Right lobe of liver (tissue), 6 donors: ENCODE data around the gene ENOX2. TPM values are rescaled to one million over a fixed set of nuclear protein-coding genes. Genes with fewer than 3 reads are reported as not detected.

Experiments used
- ATAC-seq, 4 donors: fragments of 200-7000 bp; cut with Tn5 transposase; one replicate each; pipeline ENCODE4 v1.9.1; 2020; ENCODE audit warnings: mild to moderate bottlenecking in 4 of 4, moderate library complexity in 4 of 4
- DNase-seq, 3 donors: peaks; one replicate each; pipeline ENCODE4 v3.0.0-alpha.2; 2020
- H3K27ac ChIP-seq, 3 donors: fragments of 200-600 bp; one replicate each; pipeline ENCODE4 v1.8.0; 2022
- H3K27me3 ChIP-seq, 2 donors: fragments of 200-600 bp; one replicate each; pipeline ENCODE4 v1.8.0; 2022
- H3K36me3 ChIP-seq, 4 donors: fragments of 200-600 bp; sonication (generic) in 1 of 4; one replicate each; pipeline versions ENCODE4 v1.5.1 to v1.8.0; 2017 to 2022; ENCODE audit warnings: control low read depth in 1 of 4
- H3K4me1 ChIP-seq, 4 donors: fragments of 200-600 bp; sonication (generic) in 1 of 4; one replicate each; pipeline versions ENCODE4 v1.5.1 to v1.8.0; 2017 to 2022; ENCODE audit warnings: control low read depth in 1 of 4
- H3K4me3 ChIP-seq, 3 donors: fragments of 200-600 bp; one replicate each; pipeline ENCODE4 v1.8.0; 2022
- H3K9me3 ChIP-seq, 4 donors: fragments of 200-600 bp; sonication (generic) in 1 of 4; one replicate each; pipeline versions ENCODE4 v1.5.1 to v1.8.0; 2017 to 2022; ENCODE audit warnings: control low read depth in 1 of 4
- CTCF ChIP-seq, 4 donors: fragments of 200-600 bp in 3 of 4; fragments of 450-650 bp in 1 of 4; IDR thresholded peaks; one replicate each; pipeline versions ENCODE4 v1.5.1 to v1.8.0; 2016 to 2022; ENCODE audit warnings: antibody characterized with exemption in 4 of 4, mild to moderate bottlenecking in 2 of 4
- POLR2A ChIP-seq: fragments of 450-650 bp; IDR thresholded peaks from one replicate; pipeline ENCODE4 v1.6.1; 2017; ENCODE audit warnings: antibody characterized with exemption, mild to moderate bottlenecking
- WGBS: methylation state at CpG from one replicate; pipeline ENCODE4 v1.1.6; 2018; ENCODE audit warnings: low coverage, low lambda C conversion rate; ENCODE audit not compliant: insufficient coverage; ENCODE audit errors: missing lambda C conversion rate; 5-methylcytosine and 5-hydroxymethylcytosine counted together
- intact Hi-C, 2 donors: fragments of 100-400 bp; cut with DNase I; formaldehyde crosslinking; loops; one replicate each; pipeline versions ENCODE4 v1.11.2 to v1.14.1; 2022
- total RNA-seq, 6 experiments: library from RNA; depleted of rRNA in 2 of 6; stranded (reverse); fragments of >200 nt in 2 of 6; fragmentation: NEBNext Ultra II Directional in 3 of 6; extraction: Animal tissue kit (Norgen Biotek cat#: 25700) in 3 of 6; gene quantifications; one replicate each; pipeline versions ENCODE4 v1.1.0 to v1.2.4, GENCODE V29; 2016 to 2023
- donor health status: DM: no; HTN: yes; CAD: no.
- donor health status: DM: no; HTN: no; CAD: no.
- donor health status: DM: no; HTN: no; CAD: no.
- donor health status: DM: no; HTN: yes; CAD: no.
- donor health status: DM: no; HTN: yes; CAD: no.

The ENOX2 gene
- total RNA-seq, 6 experiments from 2014 or later = 6.9 to 14.7 (median 10.8) TPM

GRCh38 chrX:130769835-130770234 is 133.2 kb downstream of the ENOX2 start:
- Histone ChIP-seq H3K27me3 (no peaks in the 10 kb centered on the region), H3K4me3 (no peak overlapping the region), H3K9me3 (no peaks in the 10 kb centered on the region), H3K36me3 (no peaks in the 10 kb centered on the region), H3K27ac (no peak overlapping the region), H3K4me1 (peaks cover 0 to 3% (median 0%) of the 10 kb centered on the region in 4 donors)
- ATAC-seq = no peak
- intact Hi-C loops = no loop called here
- DNase-seq = no peak
- WGBS = 47% methylated on average over 4 of the region's 4 CpGs
- TF ChIP-seq POLR2A (no peak), CTCF (IDR thresholded peaks at IDR 0.05) (no peak)

- no peak for ATAC-seq
- DNase-seq = no peak
- H3K27ac ChIP-seq = no peak overlapping the region
- H3K4me3 ChIP-seq = no peak overlapping the region
- WGBS = 79% methylated on average over 1 of the region's 1 CpG
- H3K36me3 ChIP-seq = no peaks in the 10 kb centered on the region
- TF ChIP-seq CTCF (IDR thresholded peaks at IDR 0.05) = no peak
- no peak for TF ChIP-seq POLR2A
- H3K4me1 ChIP-seq = no peaks in the 10 kb centered on the region
- intact Hi-C loops = no loop called here
- H3K27me3 ChIP-seq = no peaks in the 10 kb centered on the region
- H3K9me3 ChIP-seq = no peaks in the 10 kb centered on the region
Observed at GRCh38 chrX:130758072-130758471, 144.9 kb downstream of the ENOX2 start.

- DNase-seq = no peak
- 48% methylated on average over 4 of the region's 4 CpGs for WGBS
- no peak for TF ChIP-seq POLR2A
- no peak for TF ChIP-seq CTCF (IDR thresholded peaks at IDR 0.05)
- no peaks in the 10 kb centered on the region for H3K36me3 ChIP-seq
- no peaks in the 10 kb centered on the region for H3K4me1 ChIP-seq
- no peak overlapping the region for H3K27ac ChIP-seq
- H3K4me3 ChIP-seq = no peak overlapping the region
- no peaks in the 10 kb centered on the region for H3K9me3 ChIP-seq
- H3K27me3 ChIP-seq = no peaks in the 10 kb centered on the region
- no peak for ATAC-seq
- intact Hi-C loops = no loop called here
Observed at GRCh38 chrX:130756233-130756632, 146.8 kb downstream of the ENOX2 start.

- TF ChIP-seq CTCF (IDR thresholded peaks at IDR 0.05) = no peak
- TF ChIP-seq POLR2A = no peak
- Histone ChIP-seq H3K27ac (no peak overlapping the region), H3K36me3 (no peaks in the 10 kb centered on the region), H3K9me3 (no peaks in the 10 kb centered on the region), H3K4me1 (no peaks in the 10 kb centered on the region), H3K27me3 (no peaks in the 10 kb centered on the region), H3K4me3 (no peak overlapping the region)
- DNase-seq (no peak), ATAC-seq (no peak)
- 78% methylated on average over 1 of the region's 1 CpG for WGBS
- intact Hi-C loops = no loop called here
Observed at GRCh38 chrX:130754353-130754752, 148.7 kb downstream of the ENOX2 start.

GRCh38 chrX:130746709-130747342 is 156.2 kb downstream of the ENOX2 start:
- ATAC-seq = peak in 2 of 4 donors; percentile 17 to 19
- no peaks in the 10 kb centered on the region for H3K27me3 ChIP-seq
- TF ChIP-seq POLR2A (no peak), CTCF (IDR thresholded peaks at IDR 0.05) (no peak)
- DNase-seq = no peak
- 39% methylated on average over 2 of the region's 2 CpGs for WGBS
- H3K36me3 ChIP-seq = no peaks in the 10 kb centered on the region
- H3K9me3 ChIP-seq = no peaks in the 10 kb centered on the region
- no peaks in the 10 kb centered on the region for H3K4me1 ChIP-seq
- no peak overlapping the region for H3K27ac ChIP-seq
- intact Hi-C loops = no loop called here
- H3K4me3 ChIP-seq = no peak overlapping the region
